Measurements from ENCODE around the gene COL1A1. TPM values are rescaled to one million over a fixed set of nuclear protein-coding genes. Genes with fewer than 3 reads are reported as not detected.

COL1A1 gene
- total RNA-seq, 1 donor from 2014 or later = 10.1 TPM

DNA sequence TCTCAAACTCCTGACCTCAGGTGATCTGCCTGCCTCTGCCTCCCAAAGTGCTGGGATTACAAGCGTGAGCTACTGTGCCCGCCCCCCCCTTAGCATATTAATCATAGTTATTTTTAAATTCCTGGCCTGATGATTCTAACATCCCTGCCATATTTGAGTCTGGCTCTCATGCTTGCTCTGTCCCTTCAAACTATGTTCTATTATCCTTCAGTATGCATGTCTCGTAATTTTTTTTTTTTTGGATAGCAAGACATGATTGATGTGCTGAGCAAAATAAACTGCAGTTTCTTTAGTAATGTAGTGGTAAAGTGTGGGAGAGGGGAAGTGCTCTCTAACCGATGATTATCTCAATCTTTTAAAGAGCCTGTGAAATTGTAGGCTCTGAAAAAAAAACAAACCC lies 38.5 kb upstream of the COL1A1 start:
- peaks cover 8% of the 10 kb centered on the region for H3K36me3 Mint-ChIP-seq (ENCODE audit: unreplicated experiment)
- H3K4me3 Mint-ChIP-seq (ENCODE audit: unreplicated experiment) = no peak overlapping the region
- H3K9me3 Mint-ChIP-seq (ENCODE audit: unreplicated experiment) = no peaks in the 10 kb centered on the region
- H3K27ac Mint-ChIP-seq (ENCODE audit: unreplicated experiment) = no peak overlapping the region
- TF ChIP-seq, protein P1, sequence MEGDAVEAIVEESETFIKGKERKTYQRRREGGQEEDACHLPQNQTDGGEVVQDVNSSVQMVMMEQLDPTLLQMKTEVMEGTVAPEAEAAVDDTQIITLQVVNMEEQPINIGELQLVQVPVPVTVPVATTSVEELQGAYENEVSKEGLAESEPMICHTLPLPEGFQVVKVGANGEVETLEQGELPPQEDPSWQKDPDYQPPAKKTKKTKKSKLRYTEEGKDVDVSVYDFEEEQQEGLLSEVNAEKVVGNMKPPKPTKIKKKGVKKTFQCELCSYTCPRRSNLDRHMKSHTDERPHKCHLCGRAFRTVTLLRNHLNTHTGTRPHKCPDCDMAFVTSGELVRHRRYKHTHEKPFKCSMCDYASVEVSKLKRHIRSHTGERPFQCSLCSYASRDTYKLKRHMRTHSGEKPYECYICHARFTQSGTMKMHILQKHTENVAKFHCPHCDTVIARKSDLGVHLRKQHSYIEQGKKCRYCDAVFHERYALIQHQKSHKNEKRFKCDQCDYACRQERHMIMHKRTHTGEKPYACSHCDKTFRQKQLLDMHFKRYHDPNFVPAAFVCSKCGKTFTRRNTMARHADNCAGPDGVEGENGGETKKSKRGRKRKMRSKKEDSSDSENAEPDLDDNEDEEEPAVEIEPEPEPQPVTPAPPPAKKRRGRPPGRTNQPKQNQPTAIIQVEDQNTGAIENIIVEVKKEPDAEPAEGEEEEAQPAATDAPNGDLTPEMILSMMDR (IDR thresholded peaks at IDR 0.05; ENCODE audit: partially characterized antibody, unreplicated experiment) = no peak
- DNase-seq = no peak
- no peaks in the 10 kb centered on the region for H3K4me1 Mint-ChIP-seq (ENCODE audit: low read depth, unreplicated experiment)
- H3K27me3 Mint-ChIP-seq (ENCODE audit: unreplicated experiment) = no peaks in the 10 kb centered on the region

DNA sequence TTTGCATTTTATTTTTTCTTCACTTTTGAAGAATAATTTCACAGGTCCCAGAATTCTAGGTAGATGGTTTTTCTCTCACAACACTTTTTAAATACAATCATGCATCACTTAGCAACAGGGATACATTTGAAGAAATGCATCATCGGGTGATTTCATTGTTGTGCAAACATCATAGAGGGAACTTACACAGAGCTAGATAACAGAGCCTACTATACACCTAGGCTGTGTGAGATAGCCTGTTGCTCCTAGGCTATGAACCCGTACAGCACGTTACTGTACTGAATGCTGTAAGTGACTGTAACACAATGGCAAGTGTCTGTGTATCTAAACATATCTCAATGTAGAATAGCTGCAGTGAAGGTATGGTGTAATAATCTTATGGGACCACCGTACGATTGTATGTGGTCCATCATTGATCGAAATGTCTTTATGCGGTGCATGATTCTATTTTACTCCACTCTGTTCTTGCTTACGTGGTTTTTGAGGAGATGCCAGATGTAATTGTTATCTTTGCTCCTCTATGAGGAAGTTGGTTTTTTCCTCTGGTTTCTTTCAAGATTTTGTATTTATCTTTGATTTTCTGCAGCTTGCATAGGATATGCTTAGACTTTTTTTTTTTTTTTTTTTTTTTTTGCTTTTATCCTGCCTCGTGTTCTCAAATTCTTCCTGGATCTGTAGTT lies 37.3 kb upstream of the COL1A1 start:
- no peaks in the 10 kb centered on the region for H3K27me3 Mint-ChIP-seq (ENCODE audit: unreplicated experiment)
- H3K9me3 Mint-ChIP-seq (ENCODE audit: unreplicated experiment) = no peaks in the 10 kb centered on the region
- H3K4me1 Mint-ChIP-seq (ENCODE audit: low read depth, unreplicated experiment) = no peaks in the 10 kb centered on the region
- TF ChIP-seq, protein P1 (IDR thresholded peaks at IDR 0.05; ENCODE audit: partially characterized antibody, unreplicated experiment) = no peak
- H3K4me3 Mint-ChIP-seq (ENCODE audit: unreplicated experiment) = no peak overlapping the region
- DNase-seq = no peak
- H3K27ac Mint-ChIP-seq (ENCODE audit: unreplicated experiment) = no peak overlapping the region
- peaks cover 9% of the 10 kb centered on the region for H3K36me3 Mint-ChIP-seq (ENCODE audit: unreplicated experiment)

DNA sequence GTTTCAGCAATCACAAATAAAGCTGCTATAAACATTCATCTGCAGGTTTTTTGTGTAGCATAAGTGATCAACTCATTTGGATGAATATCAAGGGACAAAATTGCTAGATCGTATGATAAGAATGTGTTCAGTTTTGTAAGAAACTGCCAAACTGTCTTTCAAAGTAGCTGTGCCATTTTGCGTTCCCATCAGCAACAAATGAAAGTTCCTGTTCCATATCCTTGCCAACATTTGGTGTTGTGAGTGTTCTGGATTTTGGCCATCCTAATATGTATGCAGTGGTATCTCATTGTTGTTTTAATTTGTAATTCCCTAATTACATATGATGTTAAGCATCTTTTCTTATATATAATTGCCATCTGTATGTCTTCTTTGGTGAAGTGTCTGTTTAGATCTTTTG lies 36.5 kb upstream of the COL1A1 start:
- TF ChIP-seq, protein P1 (IDR thresholded peaks at IDR 0.05; ENCODE audit: partially characterized antibody, unreplicated experiment) = no peak
- Mint-ChIP-seq H3K4me3 (ENCODE audit: unreplicated experiment) (no peak overlapping the region), H3K36me3 (ENCODE audit: unreplicated experiment) (peaks cover 14% of the 10 kb centered on the region), H3K27ac (ENCODE audit: unreplicated experiment) (no peak overlapping the region), H3K27me3 (ENCODE audit: unreplicated experiment) (no peaks in the 10 kb centered on the region), H3K9me3 (ENCODE audit: unreplicated experiment) (no peaks in the 10 kb centered on the region), H3K4me1 (ENCODE audit: low read depth, unreplicated experiment) (no peaks in the 10 kb centered on the region)
- no peak for DNase-seq

DNA sequence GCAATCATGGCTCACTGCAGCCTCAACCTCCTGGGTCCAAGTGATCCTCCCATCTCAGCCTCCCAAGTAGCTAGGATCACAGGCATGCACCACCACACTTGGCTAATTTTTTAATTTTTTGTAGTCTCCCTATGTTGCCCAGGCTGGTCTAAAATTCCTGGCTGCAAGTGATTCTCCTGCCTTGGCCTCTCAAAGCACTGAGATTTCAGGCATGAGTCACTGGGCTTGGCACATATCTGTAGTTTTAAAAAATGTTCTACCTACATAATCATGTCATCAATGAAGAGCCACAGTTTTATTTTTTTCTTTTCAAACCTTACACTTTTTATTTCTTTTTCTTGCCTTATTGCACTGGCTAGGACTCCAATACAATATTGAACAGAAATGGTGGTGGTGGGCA lies 33.1 kb upstream of the COL1A1 start:
- Mint-ChIP-seq H3K9me3 (ENCODE audit: unreplicated experiment) (peaks cover 2% of the 10 kb centered on the region), H3K4me1 (ENCODE audit: low read depth, unreplicated experiment) (no peaks in the 10 kb centered on the region), H3K27me3 (ENCODE audit: unreplicated experiment) (peaks cover 1% of the 10 kb centered on the region), H3K27ac (ENCODE audit: unreplicated experiment) (no peak overlapping the region), H3K36me3 (ENCODE audit: unreplicated experiment) (peaks cover 14% of the 10 kb centered on the region), H3K4me3 (ENCODE audit: unreplicated experiment) (no peak overlapping the region)
- DNase-seq = no peak
- TF ChIP-seq, protein P1 (IDR thresholded peaks at IDR 0.05; ENCODE audit: partially characterized antibody, unreplicated experiment) = no peak

DNA sequence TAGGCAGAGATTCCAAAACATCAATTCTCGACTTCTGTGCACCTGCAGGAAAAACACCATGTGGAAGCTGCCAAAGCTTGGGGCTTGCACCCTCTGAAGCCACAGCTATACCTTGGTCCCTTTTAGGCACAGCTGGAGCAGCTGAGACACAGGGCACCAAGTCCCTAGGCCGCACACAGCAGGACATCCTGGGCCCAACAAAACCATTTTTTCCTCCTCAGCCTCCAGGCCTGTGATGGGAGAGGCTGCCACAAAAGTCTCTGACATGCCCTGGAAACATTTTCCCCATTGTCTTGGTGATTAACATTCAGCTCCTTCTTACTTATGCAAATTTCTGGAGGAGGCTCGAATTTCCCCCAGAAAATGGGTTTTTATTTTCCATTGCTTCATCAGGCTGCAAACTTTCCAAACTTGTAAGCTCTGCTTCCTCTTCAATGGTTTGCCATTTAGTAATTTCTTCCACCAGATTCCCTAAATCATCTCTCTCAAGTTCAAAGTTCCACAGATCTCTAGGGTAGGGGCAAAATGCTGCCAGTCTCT lies 24.3 kb upstream of the COL1A1 start:
- Mint-ChIP-seq H3K36me3 (ENCODE audit: unreplicated experiment) (peaks cover 5% of the 10 kb centered on the region), H3K9me3 (ENCODE audit: unreplicated experiment) (peaks cover 8% of the 10 kb centered on the region), H3K27me3 (ENCODE audit: unreplicated experiment) (peaks cover 4% of the 10 kb centered on the region), H3K4me3 (ENCODE audit: unreplicated experiment) (no peak overlapping the region), H3K27ac (ENCODE audit: unreplicated experiment) (no peak overlapping the region), H3K4me1 (ENCODE audit: low read depth, unreplicated experiment) (no peaks in the 10 kb centered on the region)
- no peak for DNase-seq
- TF ChIP-seq, protein P1 (IDR thresholded peaks at IDR 0.05; ENCODE audit: partially characterized antibody, unreplicated experiment) = no peak
